ENCODE results near the gene GLIS1.

GRCh38 chr1:53730224-53730865 is 8.6 kb downstream of the GLIS1 start:
- TF ChIP-seq FOXM1 (IDR thresholded peaks at IDR 0.05; ENCODE audit: borderline replicate concordance) (no peak), SP1 (IDR thresholded peaks at IDR 0.05) (no peak), FOXK2 (IDR thresholded peaks at IDR 0.05) (no peak), BHLHE40 (IDR thresholded peaks at IDR 0.05; ENCODE audit: borderline replicate concordance) (no peak)
